ELF-1 (cell line): Measurements from ENCODE around the gene STRN.
"Not testable (repeated sequence)": the region's sequence is repeated elsewhere in the genome, so short reads cannot be mapped to it uniquely, and the experiment has no call there.

Experiments used
- DNase-seq: peaks from one replicate; pipeline ENCODE4 v3.0.0-alpha.2; 2016; ENCODE audit warnings: low read depth, low spot score

The STRN gene

GRCh38 chr2:36963106-36963505 lies 3.2 kb downstream of the STRN start:
- peak; percentile 67 for DNase-seq

DNA sequence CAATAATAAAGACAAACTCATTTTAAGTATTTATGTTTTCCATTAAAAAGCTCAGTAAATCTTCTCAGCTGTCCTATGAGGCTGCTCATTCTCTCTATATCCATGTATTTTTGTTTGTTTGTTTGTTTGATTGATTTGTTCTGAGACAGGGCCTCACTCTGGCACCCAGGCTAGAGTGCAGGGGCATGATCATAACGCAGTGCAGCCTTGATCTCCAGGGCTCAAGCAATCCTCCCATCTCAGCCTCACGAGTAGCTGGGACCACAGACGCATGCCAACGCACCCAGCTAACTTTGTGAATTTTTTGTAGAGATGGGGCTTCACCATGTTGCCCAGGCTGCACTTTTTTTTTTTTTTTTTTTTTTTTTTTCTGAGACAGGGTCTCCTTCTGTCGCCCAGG lies 5.6 kb downstream of the STRN start:
- no peak for DNase-seq

- no peak for DNase-seq
Observed at GRCh38 chr2:36960005-36960675, 6.2 kb downstream of the STRN start.

DNA sequence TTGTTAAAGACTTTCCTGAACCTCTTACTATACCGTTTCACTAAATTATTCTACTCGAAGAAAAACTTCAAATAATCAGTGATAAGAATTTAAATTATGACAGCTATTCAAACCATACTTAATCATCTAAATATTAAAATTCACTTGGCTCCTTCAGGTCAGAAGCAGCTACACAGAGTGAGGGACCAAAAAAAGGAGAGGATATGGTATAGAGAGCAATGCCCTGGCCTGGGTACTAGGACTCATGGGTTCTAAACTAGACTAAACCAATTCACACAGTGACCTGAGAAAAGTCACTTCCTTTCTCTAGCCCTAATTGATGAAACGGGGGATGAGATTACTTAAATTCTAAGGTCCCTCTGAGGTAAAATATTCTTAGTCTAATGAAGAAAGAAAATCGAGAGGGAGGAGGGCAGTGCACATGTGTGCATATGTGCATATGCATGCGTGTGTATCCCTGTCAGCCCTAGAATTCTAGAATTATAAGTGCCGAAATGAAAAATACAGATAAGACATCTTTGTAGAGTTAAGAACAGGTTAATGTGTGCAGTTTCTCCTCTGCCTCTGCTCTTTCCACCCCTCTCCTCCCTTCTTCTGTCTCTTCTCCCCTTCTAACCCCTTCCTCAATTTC lies 11.2 kb downstream of the STRN start:
- DNase-seq: no peak

- no peak for DNase-seq
Observed at GRCh38 chr2:36952748-36953197, 13.6 kb downstream of the STRN start.

DNA sequence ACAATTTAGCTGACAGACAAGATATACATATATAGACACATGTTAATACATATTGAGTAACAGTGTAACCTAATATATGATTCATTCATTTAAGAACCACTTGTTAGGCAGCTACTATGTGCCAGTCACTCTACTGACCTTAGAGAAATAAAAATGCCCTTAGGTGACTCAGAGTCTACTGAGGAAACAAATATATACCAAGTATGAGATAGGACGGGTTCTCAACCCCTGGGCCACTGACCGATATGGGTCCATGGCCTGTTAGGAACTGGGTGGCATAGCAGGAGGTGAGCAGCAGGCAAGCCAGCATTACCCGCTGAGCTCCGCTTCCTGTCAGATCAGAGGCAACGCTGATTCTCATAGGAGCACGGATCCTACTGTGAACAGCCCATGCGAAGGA lies 14.8 kb downstream of the STRN start:
- DNase-seq: no peak

GRCh38 chr2:36951027-36951518 lies 15.3 kb downstream of the STRN start:
- no peak for DNase-seq

GRCh38 chr2:36949845-36950244 lies 16.5 kb downstream of the STRN start:
- DNase-seq: no peak

- not testable (repeated sequence) for DNase-seq
Observed at GRCh38 chr2:36945240-36945639, 21.1 kb downstream of the STRN start.

DNA sequence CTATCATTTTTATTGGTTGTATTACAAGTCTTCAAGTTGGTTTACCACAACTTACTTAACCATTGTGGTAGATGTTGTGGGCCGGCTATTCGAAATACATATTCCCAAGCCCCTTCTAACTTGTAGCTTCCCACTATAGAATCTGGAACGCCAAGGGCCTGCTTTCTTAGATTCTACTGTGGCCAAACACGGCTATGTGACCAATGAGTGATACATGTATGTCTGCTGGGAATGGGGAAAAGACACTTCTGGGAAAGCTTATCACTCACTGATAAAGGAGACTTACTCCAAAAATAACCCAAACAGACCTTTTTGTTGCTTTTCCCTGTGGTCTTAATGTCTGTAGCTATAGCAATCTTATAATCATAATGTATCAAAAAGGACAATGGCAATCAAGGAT lies 24.5 kb downstream of the STRN start:
- no peak for DNase-seq

DNA sequence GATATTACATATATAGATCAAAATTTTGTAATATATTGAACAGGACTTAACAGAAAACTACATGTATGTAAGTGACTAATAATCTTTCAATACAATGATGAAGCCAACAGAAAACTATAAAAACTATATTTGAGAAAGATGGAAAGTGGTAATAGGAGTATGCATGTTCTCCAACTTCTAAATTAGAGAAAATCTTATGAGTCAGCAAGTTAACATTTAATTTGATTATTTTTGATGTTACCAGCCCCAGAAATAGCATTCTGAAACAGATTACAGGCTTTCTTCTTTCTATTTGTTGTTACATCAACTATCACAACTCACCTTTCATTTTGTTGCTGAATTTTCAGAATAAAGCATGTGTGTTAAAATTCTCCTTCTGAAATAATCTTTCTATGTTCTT lies 29.8 kb downstream of the STRN start:
- DNase-seq: not testable (repeated sequence)

- DNase-seq: not testable (repeated sequence)
Observed at GRCh38 chr2:36931688-36932087, 34.6 kb downstream of the STRN start.

GRCh38 chr2:36930787-36931410 lies 35.4 kb downstream of the STRN start:
- not testable (repeated sequence) for DNase-seq

DNA sequence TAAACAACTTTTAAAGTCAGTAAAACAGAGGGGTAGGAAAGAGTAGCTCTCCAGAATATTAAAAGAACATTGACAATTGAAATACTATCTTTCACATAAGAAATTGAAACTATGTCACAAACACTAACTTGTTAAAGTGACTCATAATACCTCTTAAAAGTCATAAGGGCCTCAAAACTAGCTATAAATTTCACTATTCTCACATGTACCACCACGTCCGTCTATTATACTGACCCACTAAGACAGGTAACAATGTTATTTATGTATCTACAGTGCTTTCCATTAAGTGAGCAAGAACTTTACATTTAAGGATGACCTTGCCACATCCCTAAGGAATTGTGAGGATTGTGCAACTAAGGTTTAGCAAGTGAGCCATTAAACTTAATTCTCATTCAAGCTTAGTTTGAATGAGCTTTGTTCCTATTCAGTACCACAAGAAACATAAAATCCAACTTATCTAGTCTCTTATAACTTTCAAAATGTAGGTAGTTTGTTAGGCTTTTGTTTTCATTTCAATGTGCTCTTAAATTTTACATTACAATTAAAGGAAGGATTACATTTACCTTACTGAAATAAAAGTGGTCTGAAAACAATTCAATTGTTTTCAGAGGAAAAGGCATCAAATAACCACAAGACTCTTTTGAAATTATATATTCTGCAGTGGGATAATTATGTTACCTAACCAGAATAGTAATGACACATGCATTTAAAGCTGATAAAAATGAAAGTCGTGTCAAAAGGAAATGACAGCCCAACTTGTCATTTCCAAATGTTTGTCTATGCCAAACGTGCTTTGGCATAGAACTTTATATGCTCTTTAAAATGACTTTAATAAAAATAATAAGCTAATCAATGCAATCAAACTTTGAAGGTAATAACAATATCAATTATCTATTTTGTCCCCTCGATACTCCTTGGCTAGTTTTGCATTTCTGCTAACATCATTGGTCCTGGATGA lies 39.9 kb downstream of the STRN start:
- DNase-seq: not testable (repeated sequence)

- not testable (repeated sequence) for DNase-seq
Observed at GRCh38 chr2:36922629-36923028, 43.7 kb downstream of the STRN start.

DNA sequence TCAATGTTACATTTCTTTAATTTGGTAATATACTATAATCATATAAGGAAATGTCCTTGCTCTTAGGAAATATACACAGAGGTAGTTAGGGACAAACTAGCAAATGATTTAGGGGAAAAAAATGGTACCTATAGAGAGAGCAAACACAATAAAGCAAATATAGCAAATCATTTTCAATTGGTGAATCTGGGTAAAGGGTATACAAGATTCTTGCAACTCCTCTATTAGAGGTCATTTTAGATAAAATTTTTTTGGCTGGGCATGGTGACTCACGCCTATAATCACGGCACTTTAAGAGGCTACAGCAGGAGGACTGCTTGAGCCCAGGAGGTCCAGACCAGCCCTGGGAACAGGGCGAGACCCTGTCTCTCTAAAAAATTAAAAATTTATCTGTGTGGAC lies 44.4 kb downstream of the STRN start:
- DNase-seq: no peak

GRCh38 chr2:36919041-36919837 lies 47.1 kb downstream of the STRN start:
- DNase-seq: peak; percentile 14

GRCh38 chr2:36918307-36918706 lies 48.0 kb downstream of the STRN start:
- DNase-seq: no peak

DNA sequence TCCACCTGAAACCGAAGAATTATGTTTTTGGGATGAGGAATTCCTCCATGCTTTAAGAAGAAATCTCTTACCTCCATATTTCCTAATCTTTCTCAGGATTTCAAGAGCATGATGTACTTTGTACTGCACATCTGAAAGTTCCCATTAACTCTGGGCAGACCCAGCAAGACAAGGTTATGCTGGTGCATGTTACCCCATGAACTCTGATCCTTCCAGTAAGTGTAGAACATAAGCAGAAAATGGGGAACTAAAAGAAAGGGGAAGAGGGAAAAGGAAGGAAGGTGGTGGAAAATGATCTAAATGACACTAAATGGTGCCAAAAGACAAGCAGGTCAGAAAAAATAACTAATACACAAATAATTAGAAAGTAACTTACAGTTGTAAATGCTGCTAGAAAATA lies 50.7 kb downstream of the STRN start:
- DNase-seq: no peak

GRCh38 chr2:36912695-36913094 lies 53.6 kb downstream of the STRN start:
- no peak for DNase-seq

GRCh38 chr2:36911012-36911411 lies 55.3 kb downstream of the STRN start:
- DNase-seq: no peak
